Stimulated activated effector memory CD8-positive, alpha-beta T cell treated with anti-CD3 and anti-CD28 coated beads, Interleukin-12 subunit alpha, Interleukin-12 subunit beta, amount 100 ng/mL, for 72 hours (primary cell): ENCODE data around the gene GLB1L3.

Experiments used
- ATAC-seq: fragments of 150-1000 bp; cut with Tn5 transposase; 2 replicates; pipeline ENCODE4 v1.10.0; 2021
- DNase-seq, 2 donors: peaks; one replicate each; pipeline ENCODE4 v3.0.0; 2021 to 2022; ENCODE audit warnings: low spot score in 2 of 2
- H3K27ac Mint-ChIP-seq: one replicate; pipeline ENCODE4 v1.8.0; 2022; ENCODE audit warnings: mild to moderate bottlenecking, mixed read lengths
- H3K36me3 Mint-ChIP-seq: one replicate; pipeline ENCODE4 v1.8.0; 2022; ENCODE audit warnings: mild to moderate bottlenecking, mixed read lengths
- H3K4me1 Mint-ChIP-seq: one replicate; pipeline ENCODE4 v1.8.0; 2022; ENCODE audit warnings: mixed read lengths
- H3K4me3 Mint-ChIP-seq: one replicate; pipeline ENCODE4 v1.8.0; 2022; ENCODE audit warnings: mild to moderate bottlenecking, mixed read lengths
- H3K9me3 Mint-ChIP-seq: one replicate; pipeline ENCODE4 v1.8.0; 2022; ENCODE audit warnings: mixed read lengths

The GLB1L3 gene

GRCh38 chr11:134261626-134262488 is 14.3 kb upstream of the GLB1L3 start:
- DNase-seq: no peak
- peak; percentile 70 for ATAC-seq
- peaks cover 53% of the 10 kb centered on the region for H3K36me3 Mint-ChIP-seq
- H3K27ac Mint-ChIP-seq: no peak overlapping the region
- H3K9me3 Mint-ChIP-seq: no peaks in the 10 kb centered on the region
- H3K4me3 Mint-ChIP-seq: no peak overlapping the region
- H3K4me1 Mint-ChIP-seq: no peaks in the 10 kb centered on the region

- Mint-ChIP-seq H3K9me3 (no peaks in the 10 kb centered on the region), H3K27ac (peak overlapping the region; percentile 43), H3K4me3 (no peak overlapping the region), H3K4me1 (peaks cover 7% of the 10 kb centered on the region), H3K36me3 (peaks cover 25% of the 10 kb centered on the region)
- ATAC-seq: no peak
- no peak for DNase-seq
Observed at GRCh38 chr11:134264966-134265764, 11.0 kb upstream of the GLB1L3 start.

DNA sequence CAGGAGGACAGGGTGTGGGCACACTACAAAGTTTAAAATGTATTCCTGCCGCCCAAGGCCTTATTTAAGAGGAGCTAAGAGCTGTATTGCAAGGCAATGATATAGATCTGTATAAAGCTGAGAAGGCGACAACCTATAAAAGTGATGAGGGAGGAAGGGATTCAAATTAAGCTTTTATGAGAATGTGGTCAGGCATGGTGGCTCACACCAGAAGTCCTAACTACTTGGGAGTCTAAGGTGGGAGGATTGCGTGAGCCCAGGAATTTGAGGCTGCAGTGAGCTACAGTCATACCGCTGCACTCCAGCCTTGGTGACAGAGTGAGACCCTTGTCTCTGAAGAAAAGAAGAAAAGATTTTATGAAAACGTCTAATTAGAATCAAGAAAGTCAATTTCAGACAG is 9.7 kb upstream of the GLB1L3 start:
- ATAC-seq (no peak), DNase-seq (no peak)
- no peak overlapping the region for H3K27ac Mint-ChIP-seq
- H3K36me3 Mint-ChIP-seq: peaks cover 18% of the 10 kb centered on the region
- H3K4me3 Mint-ChIP-seq: no peak overlapping the region
- H3K9me3 Mint-ChIP-seq: no peaks in the 10 kb centered on the region
- peaks cover 19% of the 10 kb centered on the region for H3K4me1 Mint-ChIP-seq

GRCh38 chr11:134266841-134267251 is 9.3 kb upstream of the GLB1L3 start:
- H3K36me3 Mint-ChIP-seq: peaks cover 14% of the 10 kb centered on the region
- no peak overlapping the region for H3K4me3 Mint-ChIP-seq
- no peaks in the 10 kb centered on the region for H3K9me3 Mint-ChIP-seq
- DNase-seq: no peak
- ATAC-seq: no peak
- no peak overlapping the region for H3K27ac Mint-ChIP-seq
- peaks cover 21% of the 10 kb centered on the region for H3K4me1 Mint-ChIP-seq

- H3K36me3 Mint-ChIP-seq: peaks cover 9% of the 10 kb centered on the region
- H3K9me3 Mint-ChIP-seq: no peaks in the 10 kb centered on the region
- H3K4me1 Mint-ChIP-seq: peaks cover 21% of the 10 kb centered on the region
- DNase-seq: no peak
- ATAC-seq: no peak
- no peak overlapping the region for H3K4me3 Mint-ChIP-seq
- no peak overlapping the region for H3K27ac Mint-ChIP-seq
Observed at GRCh38 chr11:134267461-134267860, 8.7 kb upstream of the GLB1L3 start.

DNA sequence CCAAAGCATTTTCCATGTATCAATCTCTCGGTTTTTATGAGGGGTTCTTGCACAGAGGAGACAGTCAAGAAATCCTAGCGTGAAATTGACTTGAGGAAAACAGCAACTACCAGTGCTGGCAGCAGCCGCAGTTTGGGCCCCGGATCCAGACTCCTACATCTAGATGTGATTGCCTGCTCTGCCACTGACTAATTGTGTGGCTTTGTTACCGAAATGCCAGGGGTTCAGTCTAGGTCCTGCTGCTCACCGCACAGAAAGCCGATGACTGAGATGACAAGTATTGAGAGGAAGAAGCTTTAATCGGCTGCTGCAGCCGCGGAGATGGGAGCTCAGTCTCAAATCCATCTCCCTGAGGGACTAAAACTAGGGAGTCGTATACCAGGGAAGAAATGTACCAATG is 8.2 kb upstream of the GLB1L3 start:
- Mint-ChIP-seq H3K27ac (no peak overlapping the region), H3K36me3 (peaks cover 9% of the 10 kb centered on the region), H3K4me3 (no peak overlapping the region), H3K9me3 (no peaks in the 10 kb centered on the region), H3K4me1 (peaks cover 24% of the 10 kb centered on the region)
- DNase-seq: no peak
- no peak for ATAC-seq

- Mint-ChIP-seq H3K4me3 (peak overlapping the region; percentile 48), H3K9me3 (no peaks in the 10 kb centered on the region), H3K27ac (peak overlapping the region; percentile 84), H3K4me1 (peaks cover 30% of the 10 kb centered on the region), H3K36me3 (no peaks in the 10 kb centered on the region)
- DNase-seq (no peak), ATAC-seq (peak; percentile 41)
Observed at GRCh38 chr11:134270250-134270714, 5.9 kb upstream of the GLB1L3 start.

- no peak for ATAC-seq
- Mint-ChIP-seq H3K27ac (no peak overlapping the region), H3K9me3 (no peaks in the 10 kb centered on the region), H3K4me1 (peaks cover 34% of the 10 kb centered on the region), H3K4me3 (no peak overlapping the region), H3K36me3 (no peaks in the 10 kb centered on the region)
- DNase-seq: no peak
Observed at GRCh38 chr11:134271978-134272377, 4.2 kb upstream of the GLB1L3 start.

- H3K4me1 Mint-ChIP-seq: peaks cover 38% of the 10 kb centered on the region
- H3K9me3 Mint-ChIP-seq: no peaks in the 10 kb centered on the region
- no peaks in the 10 kb centered on the region for H3K36me3 Mint-ChIP-seq
- ATAC-seq (no peak), DNase-seq (no peak)
- no peak overlapping the region for H3K27ac Mint-ChIP-seq
- H3K4me3 Mint-ChIP-seq: peak overlapping the region; percentile 19
Observed at GRCh38 chr11:134272381-134273316, 3.5 kb upstream of the GLB1L3 start.

DNA sequence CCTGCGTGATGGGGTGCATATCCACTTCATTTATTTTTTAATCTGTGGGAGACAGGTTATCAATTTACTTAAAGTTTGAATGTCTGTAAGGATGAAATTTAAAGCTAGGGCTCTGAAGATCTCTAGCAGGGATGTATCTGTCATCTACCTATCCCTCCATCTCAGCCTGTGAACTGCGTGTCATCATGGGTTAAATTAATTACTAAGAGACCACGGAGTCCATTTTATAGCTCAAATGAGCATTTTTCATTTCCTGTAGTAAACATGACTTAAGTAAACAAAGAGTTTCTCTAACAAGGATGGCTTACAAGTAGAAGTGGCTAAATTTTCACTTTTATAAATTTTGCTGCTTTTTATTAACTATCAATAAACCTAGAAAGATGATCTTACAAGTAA is 2.9 kb upstream of the GLB1L3 start:
- Mint-ChIP-seq H3K4me1 (peaks cover 38% of the 10 kb centered on the region), H3K9me3 (no peaks in the 10 kb centered on the region), H3K4me3 (peak overlapping the region; percentile 19), H3K27ac (no peak overlapping the region), H3K36me3 (no peaks in the 10 kb centered on the region)
- DNase-seq: no peak
- no peak for ATAC-seq

DNA sequence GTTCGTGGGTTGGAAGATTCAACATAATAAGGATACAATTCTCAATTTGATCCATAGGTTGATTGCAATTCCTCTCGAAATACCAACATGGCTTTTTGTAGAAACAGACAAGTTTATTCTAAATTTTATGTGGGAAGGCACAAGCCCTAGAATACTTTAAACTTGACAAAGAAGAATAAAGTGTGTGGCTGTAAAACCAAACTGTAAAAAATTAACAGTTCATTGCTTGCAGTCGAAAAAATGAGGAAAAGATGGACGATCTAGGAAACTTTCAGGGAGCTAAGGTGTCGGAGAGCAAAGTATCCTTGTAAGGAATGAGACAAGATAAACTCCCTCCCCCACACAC is 1.0 kb upstream of the GLB1L3 start:
- Mint-ChIP-seq H3K9me3 (no peaks in the 10 kb centered on the region), H3K36me3 (no peaks in the 10 kb centered on the region), H3K4me3 (peak overlapping the region; percentile 92), H3K4me1 (peaks cover 31% of the 10 kb centered on the region), H3K27ac (peak overlapping the region; percentile 85)
- DNase-seq (no peak), ATAC-seq (no peak)

DNA sequence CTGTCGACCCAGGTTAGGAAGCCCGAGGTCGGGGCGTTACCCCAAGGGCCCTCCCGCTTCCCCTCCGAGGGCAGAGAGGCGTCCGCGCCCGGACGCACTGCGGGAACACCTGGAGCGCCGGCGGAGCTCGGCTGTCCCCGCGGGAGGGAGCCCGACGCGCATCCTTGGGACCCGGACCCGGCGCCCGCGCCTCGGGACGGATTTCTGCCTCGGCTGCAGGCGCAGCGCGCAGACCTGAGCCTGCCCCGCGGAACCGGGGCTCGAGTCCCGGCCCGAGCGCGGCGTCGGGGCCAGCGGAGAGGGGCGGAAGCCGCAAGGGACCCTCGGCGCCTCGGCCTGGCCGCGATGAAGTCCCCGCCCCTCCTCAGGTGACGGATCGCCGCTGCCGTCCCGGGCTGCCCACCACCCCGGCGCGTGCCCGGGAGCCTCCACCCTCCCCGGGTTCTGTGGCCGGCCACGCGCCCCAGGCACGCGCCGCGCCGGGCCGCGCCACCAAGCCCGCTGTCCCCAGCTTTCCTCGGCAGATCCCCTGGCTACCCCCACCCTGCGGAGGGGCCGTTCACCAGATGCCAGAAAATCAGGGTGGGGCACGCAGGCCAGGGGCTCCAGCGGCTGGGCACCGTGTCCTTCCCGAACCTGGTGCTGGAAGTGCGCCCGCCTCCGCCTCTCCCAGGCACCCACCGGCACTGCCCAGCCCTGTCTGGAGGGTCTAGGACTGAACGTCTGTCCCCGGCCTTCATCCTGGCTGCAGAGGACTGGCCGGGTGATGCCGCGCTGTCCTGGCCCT is 410 bp downstream of the GLB1L3 start:
- Mint-ChIP-seq H3K36me3 (no peaks in the 10 kb centered on the region), H3K27ac (peak overlapping the region; percentile 85), H3K4me1 (peaks cover 18% of the 10 kb centered on the region), H3K4me3 (peak overlapping the region; percentile 92), H3K9me3 (no peaks in the 10 kb centered on the region)
- DNase-seq: peak in 1 of 2 donors; percentile 51
- ATAC-seq: peak; percentile 45

GRCh38 chr11:134277183-134278001 is 1.2 kb downstream of the GLB1L3 start:
- ATAC-seq (no peak), DNase-seq (no peak)
- Mint-ChIP-seq H3K27ac (peak overlapping the region; percentile 61), H3K4me3 (peak overlapping the region; percentile 92), H3K36me3 (no peaks in the 10 kb centered on the region), H3K9me3 (no peaks in the 10 kb centered on the region), H3K4me1 (peaks cover 18% of the 10 kb centered on the region)

DNA sequence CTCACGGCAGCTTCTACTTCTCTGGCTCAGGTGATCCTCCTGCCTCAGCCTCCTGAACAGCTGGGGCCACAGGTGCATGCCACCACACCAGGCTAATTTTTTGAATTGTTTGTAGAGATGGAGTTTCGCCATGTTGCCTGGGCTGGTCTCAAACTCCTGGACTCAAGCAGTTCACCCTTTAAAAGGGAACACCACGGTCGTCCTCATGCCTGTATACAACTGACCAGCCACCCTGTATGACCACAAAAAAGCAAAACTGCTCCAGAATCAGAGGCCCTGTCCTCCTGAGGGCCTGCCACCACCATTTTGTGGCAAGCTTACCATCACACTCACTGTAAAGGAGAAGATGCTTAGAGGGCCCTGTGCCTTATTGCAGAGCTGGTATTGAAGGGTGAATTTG is 2.2 kb downstream of the GLB1L3 start:
- no peak overlapping the region for H3K4me3 Mint-ChIP-seq

More for the DNA sequence above, 2.2 kb downstream of the GLB1L3 start:
- Mint-ChIP-seq H3K4me1 (peaks cover 13% of the 10 kb centered on the region), H3K9me3 (no peaks in the 10 kb centered on the region), H3K27ac (no peak overlapping the region), H3K36me3 (no peaks in the 10 kb centered on the region)
- ATAC-seq (no peak), DNase-seq (peak in 1 of 2 donors; percentile 42)
